GM12864 (cell line): Measurements from ENCODE around the gene BTBD9.

Experiments used
- DNase-seq: peaks from one replicate; pipeline ENCODE4 v3.0.0-alpha.2; 2011; ENCODE audit warnings: low read depth
- H3K4me3 ChIP-seq: 2 replicates; pipeline ENCODE4 v1.5.1; 2011; ENCODE audit warnings: mild to moderate bottlenecking, low read depth, low read length, control low read depth
- TF ChIP-seq, protein P1 (sequence below): IDR thresholded peaks from 2 replicates; pipeline ENCODE4 v1.5.1; 2011; ENCODE audit warnings: low read depth, mild to moderate bottlenecking, moderate library complexity, low read length, control low read depth, inconsistent platforms; ENCODE audit errors: missing control alignments

The BTBD9 gene

DNA sequence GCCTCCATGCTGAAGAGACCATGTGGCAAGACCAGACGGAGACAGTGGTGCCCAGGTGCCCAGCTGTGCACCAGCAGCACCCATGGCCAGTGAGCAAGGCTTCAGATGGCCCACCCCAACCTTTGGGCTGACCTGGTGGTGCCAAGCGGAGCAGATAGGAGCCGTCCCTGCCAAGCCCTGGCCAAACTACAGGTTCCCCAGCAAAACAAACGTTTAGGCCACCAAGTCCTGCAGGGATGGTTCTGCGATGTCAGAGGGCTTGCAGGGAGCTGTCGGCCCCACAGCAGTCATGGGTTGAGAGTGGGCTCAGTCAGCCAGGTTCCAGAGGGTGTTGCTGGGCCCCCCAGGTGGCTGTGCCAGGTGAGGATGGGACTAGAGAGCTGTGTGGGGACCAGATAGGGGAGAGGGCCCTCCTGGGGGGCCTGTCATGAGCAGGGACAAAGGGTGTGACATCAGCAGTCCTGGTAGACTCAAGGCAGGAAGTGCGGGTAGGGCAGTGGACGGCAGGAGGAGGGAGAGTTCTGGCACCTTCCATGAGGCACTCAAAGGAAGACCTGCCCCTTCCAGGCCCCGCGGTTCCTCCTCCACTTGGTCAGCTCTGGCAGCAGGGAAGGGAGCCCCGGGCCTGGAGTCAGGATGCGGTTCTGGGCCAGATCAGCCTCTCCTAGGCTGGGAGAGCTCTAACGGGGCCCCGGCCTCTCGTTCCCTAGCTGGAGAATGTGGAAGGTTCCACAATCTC lies 477.8 kb downstream of the BTBD9 start:
- no peak overlapping the region for H3K4me3 ChIP-seq
- no peak for DNase-seq
- TF ChIP-seq, protein P1, sequence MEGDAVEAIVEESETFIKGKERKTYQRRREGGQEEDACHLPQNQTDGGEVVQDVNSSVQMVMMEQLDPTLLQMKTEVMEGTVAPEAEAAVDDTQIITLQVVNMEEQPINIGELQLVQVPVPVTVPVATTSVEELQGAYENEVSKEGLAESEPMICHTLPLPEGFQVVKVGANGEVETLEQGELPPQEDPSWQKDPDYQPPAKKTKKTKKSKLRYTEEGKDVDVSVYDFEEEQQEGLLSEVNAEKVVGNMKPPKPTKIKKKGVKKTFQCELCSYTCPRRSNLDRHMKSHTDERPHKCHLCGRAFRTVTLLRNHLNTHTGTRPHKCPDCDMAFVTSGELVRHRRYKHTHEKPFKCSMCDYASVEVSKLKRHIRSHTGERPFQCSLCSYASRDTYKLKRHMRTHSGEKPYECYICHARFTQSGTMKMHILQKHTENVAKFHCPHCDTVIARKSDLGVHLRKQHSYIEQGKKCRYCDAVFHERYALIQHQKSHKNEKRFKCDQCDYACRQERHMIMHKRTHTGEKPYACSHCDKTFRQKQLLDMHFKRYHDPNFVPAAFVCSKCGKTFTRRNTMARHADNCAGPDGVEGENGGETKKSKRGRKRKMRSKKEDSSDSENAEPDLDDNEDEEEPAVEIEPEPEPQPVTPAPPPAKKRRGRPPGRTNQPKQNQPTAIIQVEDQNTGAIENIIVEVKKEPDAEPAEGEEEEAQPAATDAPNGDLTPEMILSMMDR, result no peak

DNA sequence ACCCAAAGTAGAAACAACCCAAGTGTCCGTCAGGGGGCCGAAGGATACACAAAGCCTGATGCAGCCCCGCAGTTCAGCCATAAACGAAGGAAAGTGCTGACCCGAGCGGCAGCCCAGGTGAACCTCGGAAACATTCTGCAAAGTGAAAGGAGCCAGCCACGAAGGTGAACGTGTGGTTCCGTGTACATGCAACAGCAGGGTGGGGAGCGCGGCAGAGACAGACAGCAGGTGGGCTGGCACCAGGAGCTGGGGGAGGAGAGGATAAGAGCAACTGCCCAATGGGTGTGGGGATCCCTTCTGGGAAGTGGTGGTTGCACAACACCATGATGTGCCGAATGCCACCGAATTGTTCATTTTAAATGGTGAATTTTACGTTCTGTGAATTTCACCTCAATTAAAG lies 478.4 kb downstream of the BTBD9 start:
- H3K4me3 ChIP-seq, result no peak overlapping the region
- TF ChIP-seq, protein P1, result no peak
- no peak for DNase-seq

DNA sequence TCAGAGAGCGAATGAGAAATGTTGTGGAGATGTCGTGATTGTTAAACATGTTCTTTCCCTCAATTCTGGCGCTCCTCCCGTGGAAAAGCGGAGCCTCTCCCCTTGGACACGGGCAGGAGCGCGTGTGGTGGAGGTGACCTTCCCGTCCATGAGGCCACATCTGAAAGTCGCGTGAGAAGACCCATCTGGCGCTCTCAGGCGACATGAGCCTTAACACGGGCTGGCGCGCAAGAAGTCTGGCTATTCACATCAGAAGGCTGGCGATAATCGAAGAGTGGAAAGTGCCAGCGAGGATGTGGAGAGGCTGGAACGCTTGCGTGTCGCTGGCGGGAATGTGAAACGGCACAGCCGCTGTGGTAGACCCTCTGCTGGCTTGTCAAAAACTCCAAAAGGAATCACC lies 478.9 kb downstream of the BTBD9 start:
- TF ChIP-seq, protein P1, result no peak
- DNase-seq, result no peak
- H3K4me3 ChIP-seq, result no peak overlapping the region

DNA sequence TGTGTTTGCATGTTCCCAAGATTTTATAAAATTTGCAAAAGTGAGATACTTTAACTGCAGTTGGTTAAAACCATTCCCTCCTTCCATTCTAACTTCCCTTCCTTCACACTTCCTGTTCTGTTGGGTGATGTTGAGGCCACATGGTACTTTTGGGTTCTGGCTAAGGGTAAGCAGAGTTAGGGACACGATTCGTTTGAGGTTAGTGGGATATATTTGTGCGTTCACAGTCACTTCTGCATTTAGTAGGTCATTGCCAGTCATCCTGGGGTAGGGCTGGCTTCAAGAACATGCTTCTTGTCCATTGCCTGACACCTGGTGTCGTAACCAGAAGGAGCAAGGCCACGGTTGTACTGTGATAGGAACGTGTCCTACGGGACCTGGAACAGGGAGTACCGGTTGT lies 480.1 kb downstream of the BTBD9 start:
- H3K4me3 ChIP-seq, result no peak overlapping the region
- no peak for DNase-seq
- TF ChIP-seq, protein P1, result no peak

DNA sequence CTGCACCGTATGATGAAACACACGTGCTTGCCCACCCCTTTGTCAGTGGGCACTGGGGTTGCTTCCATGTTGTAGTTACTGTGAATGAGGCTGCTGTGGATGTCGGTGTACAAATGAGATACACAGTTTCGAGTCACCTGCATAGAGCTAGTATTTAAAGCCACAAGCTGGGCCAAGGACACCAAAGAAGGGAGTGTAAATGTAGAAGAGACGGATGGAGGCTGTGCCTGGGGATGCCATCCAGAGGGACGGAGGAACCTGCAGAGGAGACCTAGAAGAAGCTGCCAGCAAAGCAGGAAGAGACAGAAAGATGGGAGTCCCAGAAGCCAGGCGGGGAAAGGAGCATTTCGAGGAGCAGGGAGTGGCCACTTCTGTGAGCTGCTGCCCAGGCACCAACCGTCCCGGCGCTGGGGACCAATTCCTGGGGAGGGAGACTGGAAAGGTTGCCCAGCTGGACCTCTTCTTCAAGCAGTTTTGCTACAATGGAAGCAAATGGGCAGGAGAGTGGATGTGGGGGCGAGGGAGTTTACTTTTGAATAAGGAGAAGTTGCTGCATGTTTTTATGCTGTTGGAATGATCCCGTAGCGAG lies 480.9 kb downstream of the BTBD9 start:
- DNase-seq, result no peak
- H3K4me3 ChIP-seq, result no peak overlapping the region
- TF ChIP-seq, protein P1, result no peak

DNA sequence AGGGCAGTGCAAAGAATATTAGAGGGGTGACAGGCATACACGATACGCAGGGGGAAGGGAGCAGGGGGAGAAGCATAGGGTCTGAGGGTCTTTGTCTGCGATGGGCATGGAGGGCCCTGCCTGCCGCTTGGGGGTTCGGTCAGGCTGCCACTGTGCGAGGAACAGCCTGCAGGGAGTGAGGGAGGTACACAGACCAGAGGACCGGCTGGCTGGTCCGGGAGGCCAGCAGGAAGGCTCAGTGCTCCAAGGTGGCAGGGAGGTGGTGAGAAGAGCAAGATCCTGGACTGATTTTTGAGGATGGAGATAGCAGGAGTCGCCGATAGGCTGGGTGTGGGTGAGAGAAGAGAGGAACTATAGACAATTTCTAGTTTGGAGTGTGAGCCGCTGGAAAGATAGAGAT lies 481.8 kb downstream of the BTBD9 start:
- TF ChIP-seq, protein P1, result no peak

DNA sequence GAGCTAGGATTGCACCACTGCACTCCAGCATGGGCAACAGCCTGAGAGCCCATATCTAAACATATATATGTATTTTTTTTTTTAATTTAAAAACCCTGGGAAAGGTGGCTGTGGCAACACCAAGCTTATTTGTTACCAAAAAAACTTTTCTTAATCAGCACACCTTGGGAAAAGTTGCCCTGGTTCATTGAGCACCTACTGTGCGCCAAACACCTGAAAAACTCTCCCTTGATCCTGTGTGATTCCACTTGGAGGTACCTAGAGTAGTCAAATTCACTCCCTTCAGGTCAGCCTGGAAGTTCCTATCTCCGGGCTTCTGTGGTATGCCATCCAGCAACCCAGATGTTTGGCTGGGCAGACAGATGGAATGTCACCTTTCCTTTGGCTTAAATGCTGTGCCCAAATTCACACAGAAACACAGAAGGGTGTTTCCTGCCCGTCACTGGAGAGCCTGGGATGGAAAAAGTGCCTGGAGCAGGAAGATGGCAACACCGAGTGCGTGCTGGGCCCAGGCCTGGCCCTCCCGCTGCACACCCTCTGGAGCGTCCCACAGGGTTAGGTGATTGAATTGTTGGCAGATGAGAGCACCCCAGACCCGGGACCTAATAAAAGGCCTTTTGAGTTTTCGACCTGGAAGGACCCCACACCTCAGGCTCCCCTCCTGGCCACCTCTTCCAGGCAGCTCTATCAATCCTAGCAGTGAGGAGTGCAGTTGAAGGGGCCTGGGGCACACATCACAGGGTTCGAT lies 482.7 kb downstream of the BTBD9 start:
- TF ChIP-seq, protein P1, result no peak
- DNase-seq, result no peak
- no peak overlapping the region for H3K4me3 ChIP-seq

More for the DNA sequence above, 481.8 kb downstream of the BTBD9 start:
- H3K4me3 ChIP-seq, result no peak overlapping the region
- DNase-seq, result no peak
